Lung (tissue), 12 donors: ENCODE data around the gene SFMBT1. TPM values are rescaled to one million over a fixed set of nuclear protein-coding genes. Genes with fewer than 3 reads are reported as not detected.

Experiments
- ATAC-seq: fragments of 200-7000 bp; cut with Tn5 transposase; one replicate; pipeline ENCODE4 v1.9.1; 2020; ENCODE audit warnings: moderate number of reproducible peaks; ENCODE audit not compliant: insufficient read depth, low FRiP score
- DNase-seq, 3 donors: peaks; one replicate each; pipeline ENCODE4 v3.0.0-alpha.2; 2013 to 2017
- H3K27ac ChIP-seq, 2 donors: one replicate each; pipeline ENCODE4 v1.5.1; 2013; ENCODE audit warnings: mild to moderate bottlenecking in 2 of 2, moderate library complexity in 2 of 2, control low read depth in 1 of 2, inconsistent platforms in 1 of 2, low read depth in 1 of 2, low read length in 1 of 2
- H3K27me3 ChIP-seq, 3 donors: one replicate each; pipeline ENCODE4 v1.5.1; 2013; ENCODE audit warnings: low read length in 2 of 3; ENCODE audit not compliant: control insufficient read depth in 3 of 3, insufficient read depth in 3 of 3
- H3K36me3 ChIP-seq, 4 donors: one replicate each; pipeline ENCODE4 v1.5.1; 2013; ENCODE audit warnings: low read length in 4 of 4, mild to moderate bottlenecking in 1 of 4, moderate library complexity in 1 of 4; ENCODE audit not compliant: control insufficient read depth in 4 of 4, insufficient read depth in 4 of 4
- H3K4me1 ChIP-seq, 5 donors: one replicate each; pipeline ENCODE4 v1.5.1; 2013; ENCODE audit warnings: low read length in 5 of 5, mild to moderate bottlenecking in 2 of 5, moderate library complexity in 1 of 5; ENCODE audit not compliant: control insufficient read depth in 5 of 5, insufficient read depth in 5 of 5
- H3K4me3 ChIP-seq: one replicate; pipeline ENCODE4 v1.5.1; 2013; ENCODE audit warnings: mild to moderate bottlenecking, control low read depth, moderate library complexity
- H3K9ac ChIP-seq, 2 donors: one replicate each; pipeline ENCODE4 v1.5.1; 2013; ENCODE audit warnings: low read length in 2 of 2, control low read depth in 1 of 2; ENCODE audit not compliant: insufficient read depth in 1 of 2
- H3K9me3 ChIP-seq, 4 donors: one replicate each; pipeline ENCODE4 v1.5.1; 2013; ENCODE audit warnings: low read length in 3 of 4, mild to moderate bottlenecking in 1 of 4, moderate library complexity in 1 of 4; ENCODE audit not compliant: control insufficient read depth in 4 of 4, insufficient read depth in 3 of 4
- WGBS, 2 donors: extraction: QIAGEN DNeasy Blood & Tissue Kit; methylation state at CpG; one replicate each; pipeline ENCODE4 v1.1.7; 2013; 5-methylcytosine and 5-hydroxymethylcytosine counted together
- polyA plus RNA-seq, 2 donors: library from polyadenylated mRNA; stranded (reverse); fragments of 200-250 nt; gene quantifications; one replicate each; pipeline ENCODE4 v1.2.1, GENCODE V29; 2013
- total RNA-seq, 2 donors: library from RNA; depleted of rRNA in 1 of 2; stranded (reverse); fragments of >200 nt in 1 of 2; gene quantifications; one replicate each; pipeline ENCODE4 v1.2.1, GENCODE V29; 2014 to 2021
- TF ChIP-seq, protein P1 (sequence below): IDR thresholded peaks from 2 replicates; pipeline ENCODE4 v1.5.1; 2012; ENCODE audit warnings: mild to moderate bottlenecking; ENCODE audit errors: control extremely low read depth, extremely low read depth
- donor health status: control.
- donor health status: control.
- donor health status: Bipolar disorder and iron deficiency.
- donor health status: healthy.
- donor health status: DM: yes; HTN: yes; CAD: no.

SFMBT1 gene
- total and polyA plus RNA-seq, 4 donors, result 3.4 to 19.2 (median 9.7) TPM

DNA sequence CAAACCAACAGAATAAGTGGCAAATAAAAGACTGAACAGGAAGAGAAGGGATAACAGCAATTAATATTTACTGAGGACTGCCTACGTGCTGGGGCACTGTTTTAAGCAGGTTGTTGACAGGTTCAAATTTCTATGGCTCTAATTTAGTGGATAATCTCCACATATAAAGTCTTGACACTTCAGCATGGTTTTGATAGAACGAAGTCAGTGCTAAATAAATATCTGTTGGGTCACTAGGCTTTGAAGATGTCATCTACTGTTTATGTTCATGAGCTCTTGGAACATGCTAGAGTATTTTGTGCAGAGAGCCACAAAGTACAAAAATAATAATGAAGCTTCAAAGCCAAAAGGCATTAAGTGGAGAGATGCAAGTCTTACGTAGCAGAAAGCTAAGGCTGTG, 74.0 kb downstream of the SFMBT1 start:
- Histone ChIP-seq H3K9me3 (no peaks in the 10 kb centered on the region), H3K27me3 (no peaks in the 10 kb centered on the region), H3K36me3 (peaks cover 0 to 6% (median under 1%) of the 10 kb centered on the region in 4 donors), H3K9ac (no peak overlapping the region), H3K4me3 (no peak overlapping the region), H3K4me1 (peaks cover 0 to 13% (median 0%) of the 10 kb centered on the region in 5 donors), H3K27ac (no peak overlapping the region)
- TF ChIP-seq, protein P1, sequence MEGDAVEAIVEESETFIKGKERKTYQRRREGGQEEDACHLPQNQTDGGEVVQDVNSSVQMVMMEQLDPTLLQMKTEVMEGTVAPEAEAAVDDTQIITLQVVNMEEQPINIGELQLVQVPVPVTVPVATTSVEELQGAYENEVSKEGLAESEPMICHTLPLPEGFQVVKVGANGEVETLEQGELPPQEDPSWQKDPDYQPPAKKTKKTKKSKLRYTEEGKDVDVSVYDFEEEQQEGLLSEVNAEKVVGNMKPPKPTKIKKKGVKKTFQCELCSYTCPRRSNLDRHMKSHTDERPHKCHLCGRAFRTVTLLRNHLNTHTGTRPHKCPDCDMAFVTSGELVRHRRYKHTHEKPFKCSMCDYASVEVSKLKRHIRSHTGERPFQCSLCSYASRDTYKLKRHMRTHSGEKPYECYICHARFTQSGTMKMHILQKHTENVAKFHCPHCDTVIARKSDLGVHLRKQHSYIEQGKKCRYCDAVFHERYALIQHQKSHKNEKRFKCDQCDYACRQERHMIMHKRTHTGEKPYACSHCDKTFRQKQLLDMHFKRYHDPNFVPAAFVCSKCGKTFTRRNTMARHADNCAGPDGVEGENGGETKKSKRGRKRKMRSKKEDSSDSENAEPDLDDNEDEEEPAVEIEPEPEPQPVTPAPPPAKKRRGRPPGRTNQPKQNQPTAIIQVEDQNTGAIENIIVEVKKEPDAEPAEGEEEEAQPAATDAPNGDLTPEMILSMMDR, result no peak
- no peak for DNase-seq
- ATAC-seq, result no peak
- WGBS, 2 donors, result 77 to 88% methylated on average over 3 of the region's 3 CpGs

DNA sequence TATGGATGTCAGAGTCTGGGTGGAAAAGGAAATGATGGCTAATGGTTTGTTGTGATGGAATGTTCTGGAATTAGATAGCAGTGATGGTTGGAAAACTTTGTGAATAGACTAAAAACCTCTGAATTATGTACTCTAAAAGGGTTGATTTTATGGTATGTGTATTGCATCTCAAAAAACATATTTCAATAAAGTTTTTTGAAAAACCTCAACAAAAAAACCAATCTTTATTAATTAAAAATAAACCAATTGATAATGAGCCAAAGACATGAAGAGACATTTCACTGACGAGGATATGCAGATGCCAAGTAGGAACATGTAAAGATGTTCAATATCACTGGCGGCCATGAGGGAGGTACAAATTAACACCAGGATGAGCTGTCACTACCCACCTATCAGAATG, 78.5 kb downstream of the SFMBT1 start:
- Histone ChIP-seq H3K9me3 (no peaks in the 10 kb centered on the region), H3K4me1 (peaks cover 0 to 13% (median 0%) of the 10 kb centered on the region in 5 donors), H3K36me3 (peaks cover 0 to 6% (median under 1%) of the 10 kb centered on the region in 4 donors), H3K4me3 (no peak overlapping the region), H3K27me3 (no peaks in the 10 kb centered on the region), H3K9ac (no peak overlapping the region), H3K27ac (no peak overlapping the region)
- 96 to 97% methylated on average over 2 of the region's 2 CpGs for WGBS, 2 donors
- ATAC-seq (no peak), DNase-seq (no peak)
- TF ChIP-seq, protein P1, result no peak

DNA sequence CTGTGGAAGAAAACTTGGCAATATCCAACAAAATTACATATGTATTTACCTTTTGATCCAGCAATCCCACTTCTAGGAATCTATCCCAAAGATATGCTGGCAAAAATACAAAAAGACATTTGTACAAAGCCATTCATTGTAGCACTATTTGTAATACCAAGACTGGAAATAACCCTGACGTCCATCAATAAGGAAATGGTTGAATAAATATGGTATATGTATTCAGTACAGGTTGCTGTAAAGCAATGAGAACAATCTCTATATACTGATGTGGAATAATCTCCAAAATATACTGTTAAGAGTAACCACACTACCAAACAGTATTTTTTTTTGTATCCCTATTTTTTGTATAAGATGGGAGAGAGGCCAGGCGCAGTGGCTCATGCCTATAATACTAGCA, 83.7 kb downstream of the SFMBT1 start:
- Histone ChIP-seq H3K27ac (no peak overlapping the region), H3K4me1 (no peaks in the 10 kb centered on the region), H3K9ac (no peak overlapping the region), H3K36me3 (no peaks in the 10 kb centered on the region), H3K4me3 (no peak overlapping the region), H3K27me3 (no peaks in the 10 kb centered on the region), H3K9me3 (no peaks in the 10 kb centered on the region)
- no peak for ATAC-seq
- DNase-seq, result no peak
- 86 to 100% methylated on average over 2 of the region's 2 CpGs for WGBS, 2 donors
- TF ChIP-seq, protein P1, result no peak

DNA sequence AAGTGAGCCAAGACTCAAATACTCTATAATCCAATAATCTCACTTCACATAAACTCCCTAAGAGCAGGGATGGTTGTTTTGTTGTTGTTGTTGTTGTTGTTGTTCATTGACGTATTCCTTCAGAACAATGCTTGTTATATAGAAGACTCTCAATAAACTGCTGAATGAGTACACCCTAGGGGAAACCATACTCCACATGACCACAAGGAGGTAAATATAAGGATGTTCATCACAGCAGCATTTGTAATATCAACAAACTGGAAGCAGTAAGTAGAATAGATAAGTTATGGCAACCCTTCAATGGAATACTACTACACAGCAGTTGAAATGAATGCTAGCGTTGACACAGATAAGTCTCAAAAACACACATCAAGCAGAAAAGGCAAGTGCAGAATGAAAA, 86.1 kb downstream of the SFMBT1 start:
- no peak for ATAC-seq
- TF ChIP-seq, protein P1, result no peak

More for the DNA sequence above, 86.1 kb downstream of the SFMBT1 start:
- no peak for DNase-seq
- H3K27me3 ChIP-seq, result no peaks in the 10 kb centered on the region
- no peaks in the 10 kb centered on the region for H3K9me3 ChIP-seq
- H3K27ac ChIP-seq, result no peak overlapping the region
- 94 to 95% methylated on average over 2 of the region's 2 CpGs for WGBS, 2 donors
- H3K4me1 ChIP-seq, result no peaks in the 10 kb centered on the region
- H3K4me3 ChIP-seq, result no peak overlapping the region
- H3K36me3 ChIP-seq, result no peaks in the 10 kb centered on the region
- H3K9ac ChIP-seq, result no peak overlapping the region
